ENCODE measurements around the gene GAREM1.

GRCh38 chr18:32360682-32361345 is 109.9 kb downstream of the GAREM1 start:
- no peak for TF ChIP-seq CTCF (IDR thresholded peaks at IDR 0.05; ENCODE audit: low read depth, low read length)
- TF ChIP-seq, protein P1, sequence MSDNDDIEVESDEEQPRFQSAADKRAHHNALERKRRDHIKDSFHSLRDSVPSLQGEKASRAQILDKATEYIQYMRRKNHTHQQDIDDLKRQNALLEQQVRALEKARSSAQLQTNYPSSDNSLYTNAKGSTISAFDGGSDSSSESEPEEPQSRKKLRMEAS (IDR thresholded peaks at IDR 0.05; ENCODE audit: low read depth, low read length) = no peak

Data from NB4 (cell line).